ENCODE data around the gene NUBP1.
"Not testable (repeated sequence)": the region's sequence is repeated elsewhere in the genome, so short reads cannot be mapped to it uniquely, and the experiment has no call there.

The NUBP1 gene

DNA sequence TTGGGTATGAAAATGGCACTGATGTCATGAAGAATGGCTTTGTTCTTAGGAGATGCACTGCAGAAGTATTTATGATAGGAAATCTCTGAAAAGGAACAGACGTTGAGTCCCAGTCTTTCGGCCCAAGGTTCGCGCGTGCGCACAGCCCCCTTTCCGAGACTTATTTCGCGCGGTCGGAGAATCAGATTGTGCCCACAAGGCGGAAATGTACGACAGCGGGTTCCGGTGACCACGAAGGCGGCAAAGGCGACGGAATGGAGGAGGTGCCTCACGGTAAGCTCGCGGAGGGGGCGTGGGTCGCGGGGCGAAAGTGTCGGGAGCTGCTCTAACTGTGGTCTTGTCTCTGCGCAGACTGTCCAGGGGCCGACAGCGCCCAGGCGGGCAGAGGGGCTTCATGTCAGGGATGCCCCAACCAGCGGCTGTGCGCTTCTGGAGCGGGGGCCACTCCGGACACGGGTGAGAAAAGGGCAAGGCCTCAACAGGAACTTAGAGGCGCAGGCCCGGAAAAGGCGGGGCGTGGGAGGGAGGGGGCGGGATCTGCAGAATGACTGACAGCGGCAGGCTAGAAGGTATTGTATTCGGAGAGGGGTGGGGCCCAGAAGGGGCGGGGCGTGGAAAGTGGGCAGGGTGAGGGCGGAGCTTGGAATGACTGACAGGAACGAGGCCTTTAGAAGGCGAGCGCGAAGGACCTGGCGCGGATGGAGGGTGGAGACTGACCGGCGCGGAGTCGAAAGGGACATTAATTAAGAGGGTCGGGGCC lies at the start of gene NUBP1:
TSS of gene NUBP1 (plus strand) at position 233 of the 760 bp plus-strand sequence. CDS start at position 255, 22 bp downstream.
- peak; percentile 98 for DNase-seq (ENCODE audit: low read depth)

DNA sequence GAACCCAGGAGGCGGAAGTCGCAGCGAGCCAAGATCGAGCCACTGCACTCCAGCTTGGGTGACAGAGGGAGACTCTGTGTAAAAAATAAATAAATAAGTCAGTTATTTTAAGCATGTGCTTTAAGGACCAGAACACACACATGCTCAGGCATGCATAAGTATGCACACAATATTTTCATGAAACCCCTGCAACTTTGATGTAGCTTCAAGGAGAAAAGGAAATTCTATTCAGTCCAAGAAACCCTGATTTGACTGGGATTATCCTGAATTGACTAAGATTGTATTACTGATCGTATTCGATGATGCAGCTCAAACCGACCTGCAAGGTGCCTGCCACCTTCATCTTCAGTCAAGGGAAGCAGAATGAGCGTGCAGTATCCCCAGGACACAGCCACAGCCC lies 49.8 kb upstream of the NUBP1 start:
- no peak for DNase-seq (ENCODE audit: low read depth)

DNA sequence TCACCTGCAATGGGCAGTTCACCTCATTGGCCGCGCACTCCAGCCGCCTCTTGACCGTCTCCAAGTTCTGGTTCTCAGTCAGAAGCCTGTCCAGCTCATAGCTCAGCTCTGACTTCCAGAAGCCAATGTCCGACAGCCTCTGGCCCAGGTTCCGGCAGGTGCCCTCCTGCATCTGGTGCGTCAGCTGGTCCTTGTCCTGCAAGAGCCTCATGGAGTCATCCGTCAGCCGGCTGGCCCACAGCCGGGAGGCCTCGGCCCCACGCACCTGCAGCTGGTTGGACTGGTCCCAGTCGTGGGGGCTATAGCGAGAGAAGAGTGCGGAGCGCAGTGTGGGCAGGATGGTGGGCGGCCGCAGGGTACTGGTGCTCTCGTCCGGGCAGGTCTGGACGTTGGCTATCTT lies 49.3 kb upstream of the NUBP1 start:
- DNase-seq (ENCODE audit: low read depth) = no peak

GRCh38 chr16:10694830-10695229 lies 48.8 kb upstream of the NUBP1 start, which contains the start of gene TEKT5:
TSS of gene TEKT5 (minus strand) at chr16:10694930. CDS start at chr16:10694873, 57 bp downstream.
- DNase-seq (ENCODE audit: low read depth) = no peak

DNA sequence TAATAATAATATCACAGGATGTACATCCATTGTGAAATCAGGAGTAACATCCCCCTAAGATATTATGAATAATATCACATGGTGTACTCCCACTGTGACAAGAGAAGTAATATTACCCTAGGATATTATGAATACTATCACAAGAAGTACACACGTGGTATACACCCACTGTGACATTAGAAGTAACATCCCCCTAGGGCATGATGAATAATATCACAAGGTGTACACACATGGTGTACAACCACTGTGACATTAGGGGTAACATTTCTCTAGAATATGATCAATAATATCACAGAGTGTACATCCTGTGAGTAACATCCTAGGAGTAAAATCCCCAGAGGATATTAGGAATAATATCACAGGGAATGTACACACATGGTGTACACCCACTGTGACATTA lies 43.9 kb upstream of the NUBP1 start:
- no peak for DNase-seq (ENCODE audit: low read depth)

GRCh38 chr16:10708969-10709368 lies 34.7 kb upstream of the NUBP1 start:
- no peak for DNase-seq (ENCODE audit: low read depth)

- DNase-seq (ENCODE audit: low read depth) = no peak
These were observed 15.4 kb upstream of the NUBP1 start for GRCh38 chr16:10728003-10728887.

GRCh38 chr16:10729104-10730048 lies 14.3 kb upstream of the NUBP1 start:
- DNase-seq (ENCODE audit: low read depth) = peak; percentile 55

- DNase-seq (ENCODE audit: low read depth) = no peak
These were observed 11.9 kb upstream of the NUBP1 start for GRCh38 chr16:10731790-10732189.

DNA sequence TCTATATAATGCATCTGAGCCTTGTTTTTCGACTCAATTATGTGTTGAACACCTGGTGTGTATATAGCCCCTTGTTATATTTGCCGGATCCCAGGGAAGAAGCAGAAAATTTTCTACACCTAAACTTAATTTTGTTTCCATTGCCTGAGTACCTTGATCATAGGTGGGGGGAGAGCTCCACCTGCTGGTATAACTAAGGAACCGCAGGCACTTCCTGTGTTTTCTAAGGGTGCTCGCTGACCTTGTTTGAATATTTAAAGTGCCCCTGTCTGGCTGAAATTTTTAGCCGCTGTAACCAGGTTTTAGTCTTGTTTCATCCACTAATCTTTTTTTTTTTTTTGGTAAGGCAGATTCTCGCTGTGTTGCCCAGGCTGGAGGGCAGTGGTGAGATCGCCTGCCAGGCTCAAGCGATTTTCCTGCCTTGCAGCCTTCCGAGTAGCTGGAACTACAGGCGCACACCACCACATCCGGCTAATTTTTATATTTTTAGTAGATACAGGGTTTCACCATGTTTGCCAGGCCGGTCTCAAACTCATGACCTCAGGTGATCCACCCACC lies 6.5 kb upstream of the NUBP1 start:
- DNase-seq (ENCODE audit: low read depth) = peak; percentile 74

DNA sequence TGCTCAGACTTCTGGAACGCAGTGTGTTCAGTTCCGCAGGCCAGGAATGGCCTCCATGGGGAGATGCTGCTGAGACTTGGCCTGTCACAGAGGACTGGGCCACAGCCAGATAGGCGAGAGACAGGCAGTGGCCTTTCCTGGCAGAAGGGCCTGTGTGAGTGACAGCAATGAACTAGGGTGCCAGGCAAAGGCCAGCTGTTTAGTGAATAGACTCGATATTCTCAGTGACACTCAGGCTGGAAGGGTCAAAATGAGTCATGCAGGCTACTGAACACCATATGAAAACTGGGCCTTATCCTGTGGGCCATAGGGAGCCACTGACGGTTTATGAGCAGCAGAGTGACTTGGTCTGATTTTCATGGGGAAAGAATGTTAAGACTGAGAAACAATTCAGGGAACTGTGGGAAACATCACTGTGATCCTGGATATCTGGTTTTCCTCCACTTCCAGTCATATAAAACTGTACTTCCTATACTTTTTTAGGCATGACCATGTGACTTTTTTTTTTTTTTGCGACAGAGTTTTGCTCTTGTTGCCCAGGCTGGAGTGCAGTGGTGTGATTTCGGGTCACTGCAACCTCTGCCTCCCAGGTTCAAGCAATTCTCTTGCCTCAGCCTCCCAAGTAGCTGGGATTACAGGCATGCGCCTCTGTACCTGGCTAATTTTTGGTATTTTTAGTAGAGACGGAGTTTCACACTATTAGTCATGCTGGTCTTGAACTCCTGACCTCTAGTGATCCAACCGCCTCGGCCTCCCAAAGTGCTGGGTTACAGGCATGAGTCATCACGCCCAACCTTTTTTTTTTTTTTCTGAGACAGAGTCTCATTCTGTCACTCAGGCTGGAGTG lies 5.2 kb upstream of the NUBP1 start:
- DNase-seq (ENCODE audit: low read depth) = peak; percentile 88

- no peak for DNase-seq (ENCODE audit: low read depth)
These were observed 3.4 kb upstream of the NUBP1 start for GRCh38 chr16:10740000-10740844.

- no peak for DNase-seq (ENCODE audit: low read depth)
These were observed 2.8 kb upstream of the NUBP1 start for GRCh38 chr16:10740845-10741208.

GRCh38 chr16:10741249-10741648 lies 2.4 kb upstream of the NUBP1 start:
- DNase-seq (ENCODE audit: low read depth) = not testable (repeated sequence)

DNA sequence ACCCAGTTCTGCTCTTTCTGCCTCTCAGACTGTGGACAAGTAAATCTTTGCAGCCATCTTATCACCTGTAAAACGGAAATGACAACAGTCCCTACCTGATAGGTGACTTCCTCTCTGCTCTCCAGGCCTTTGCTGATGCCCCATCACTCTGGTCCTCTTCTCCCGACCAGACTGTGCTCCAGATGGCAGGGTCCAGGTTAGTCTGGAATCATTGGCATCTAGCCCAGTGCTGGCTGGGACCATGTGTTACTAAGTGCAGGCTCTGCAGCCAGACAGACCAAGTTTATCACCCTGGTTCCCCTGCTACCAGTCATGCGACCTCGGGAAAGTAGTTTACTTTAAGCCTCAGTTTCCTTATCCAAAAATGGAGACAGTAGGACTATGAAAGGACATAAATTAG lies 1.8 kb upstream of the NUBP1 start:
- DNase-seq (ENCODE audit: low read depth) = peak; percentile 13

GRCh38 chr16:10743227-10743609 lies 424 bp upstream of the NUBP1 start:
- DNase-seq (ENCODE audit: low read depth) = no peak

DNA sequence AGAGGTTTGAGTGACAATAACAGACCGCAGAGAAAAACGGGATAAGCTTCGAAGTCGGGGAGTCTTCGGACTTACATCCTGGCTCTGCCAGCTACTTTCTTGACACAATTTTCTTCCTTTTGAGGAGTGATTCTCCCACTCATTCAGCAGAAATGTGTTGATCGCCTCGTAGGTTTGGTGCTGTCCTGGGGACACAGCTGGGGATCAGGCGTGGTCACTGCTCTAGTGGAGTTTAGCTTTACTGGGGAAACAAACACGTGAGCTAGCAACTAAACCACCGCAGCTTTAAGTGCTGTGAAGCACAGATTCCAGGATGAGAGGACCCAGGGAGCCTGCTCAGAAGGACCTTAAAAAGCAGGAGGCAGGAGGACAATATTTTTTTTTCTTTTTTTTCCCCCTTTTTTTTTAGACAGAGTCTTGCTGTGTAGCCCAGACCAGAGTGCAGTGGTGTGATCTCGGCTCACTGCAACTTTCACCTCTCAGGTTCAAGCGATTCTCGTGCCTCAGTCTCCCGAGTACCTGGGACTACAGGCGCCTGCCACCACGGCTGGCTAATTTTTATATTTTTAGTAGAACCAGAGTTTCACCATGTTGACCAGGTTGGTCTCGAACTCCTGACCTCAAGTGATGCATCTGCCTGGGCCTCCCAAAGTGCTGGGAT lies 858 bp downstream of the NUBP1 start:
- DNase-seq (ENCODE audit: low read depth) = peak; percentile 77

GRCh38 chr16:10745841-10746240 lies 2.2 kb downstream of the NUBP1 start:
- no peak for DNase-seq (ENCODE audit: low read depth)

DNA sequence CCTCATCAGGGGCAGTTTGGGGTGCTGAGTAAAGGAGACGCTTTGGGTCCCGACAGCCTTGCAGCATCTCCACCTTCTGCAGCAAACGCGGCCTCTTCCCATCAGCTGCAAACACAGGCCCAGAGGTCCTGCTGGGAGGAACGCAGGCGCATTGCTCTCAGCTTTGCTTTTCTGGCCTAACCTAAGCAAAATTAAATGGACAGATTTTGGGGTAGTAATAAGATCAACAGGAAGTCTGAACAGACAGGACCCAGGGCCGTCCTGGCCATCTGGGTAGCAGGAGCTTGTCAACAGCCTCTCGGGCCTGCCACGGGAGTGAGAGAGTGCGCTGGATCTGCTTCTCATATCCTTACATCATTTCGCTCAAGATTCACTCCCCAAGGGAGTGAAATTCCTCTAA lies 7.2 kb downstream of the NUBP1 start:
- DNase-seq (ENCODE audit: low read depth) = no peak
